Neutrophil (primary cell): ENCODE results near the gene STRAP.

Experiments used
- H3K27ac ChIP-seq: fragments of 200-600 bp; sonication (generic); 2 replicates; pipeline ENCODE4 v1.5.1; 2016; ENCODE audit warnings: mild to moderate bottlenecking, moderate library complexity
- H3K27me3 ChIP-seq: fragments of 200-600 bp; sonication (generic); 2 replicates; pipeline ENCODE4 v1.6.0; 2016; ENCODE audit warnings: mild to moderate bottlenecking
- H3K36me3 ChIP-seq: fragments of 200-600 bp; sonication (generic); 2 replicates; pipeline ENCODE4 v1.5.1; 2017
- H3K4me1 ChIP-seq, 2 experiments: fragments of 200-600 bp in 1 of 2; sonication (generic) in 1 of 2; 1 replicate in 1 of 2; 2 replicates in 1 of 2; pipeline versions ENCODE4 v1.5.1 to v1.6.1; 2013 to 2016; ENCODE audit warnings: low read depth in 1 of 2, low read length in 1 of 2, mild to moderate bottlenecking in 1 of 2, moderate library complexity in 1 of 2; ENCODE audit not compliant: control insufficient read depth in 1 of 2, insufficient read depth in 1 of 2
- H3K4me3 ChIP-seq, 2 experiments: fragments of 200-600 bp in 1 of 2; sonication (generic) in 1 of 2; 1 replicate in 1 of 2; 2 replicates in 1 of 2; pipeline ENCODE4 v1.5.1; 2013 to 2016; ENCODE audit warnings: low read depth in 1 of 2, low read length in 1 of 2, mild to moderate bottlenecking in 1 of 2, moderate library complexity in 1 of 2
- H3K9me3 ChIP-seq: fragments of 200-600 bp; sonication (generic); 2 replicates; pipeline ENCODE4 v1.5.1; 2016
- TF ChIP-seq, protein P1 (sequence below): fragments of 200-600 bp; sonication (generic); IDR thresholded peaks from 2 replicates; pipeline ENCODE4 v1.5.1; 2016; ENCODE audit warnings: antibody characterized with exemption

STRAP gene

DNA sequence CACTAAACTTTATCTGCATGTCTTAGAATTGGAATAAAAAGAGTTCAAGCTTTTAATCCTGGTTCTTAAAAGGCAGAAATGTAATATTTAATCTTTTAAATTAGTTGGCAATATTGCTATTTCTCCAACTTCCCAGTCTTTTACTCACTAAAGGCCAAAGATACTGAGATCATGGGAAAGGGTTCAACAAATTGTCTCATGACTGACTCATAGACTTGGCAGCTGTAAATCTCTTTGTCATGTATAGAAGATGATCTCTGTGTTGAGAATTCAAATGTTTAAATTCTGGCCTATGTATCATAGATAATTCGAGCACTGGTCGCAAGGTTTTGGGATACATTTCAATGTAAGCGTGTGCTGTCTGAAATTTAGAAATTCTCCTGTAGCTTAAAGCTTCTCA, 40.1 kb upstream of the STRAP start:
- H3K4me3 ChIP-seq: no peak overlapping the region
- H3K4me1 ChIP-seq: no peaks in the 10 kb centered on the region
- no peaks in the 10 kb centered on the region for H3K9me3 ChIP-seq
- H3K36me3 ChIP-seq: no peaks in the 10 kb centered on the region
- TF ChIP-seq, protein P1, sequence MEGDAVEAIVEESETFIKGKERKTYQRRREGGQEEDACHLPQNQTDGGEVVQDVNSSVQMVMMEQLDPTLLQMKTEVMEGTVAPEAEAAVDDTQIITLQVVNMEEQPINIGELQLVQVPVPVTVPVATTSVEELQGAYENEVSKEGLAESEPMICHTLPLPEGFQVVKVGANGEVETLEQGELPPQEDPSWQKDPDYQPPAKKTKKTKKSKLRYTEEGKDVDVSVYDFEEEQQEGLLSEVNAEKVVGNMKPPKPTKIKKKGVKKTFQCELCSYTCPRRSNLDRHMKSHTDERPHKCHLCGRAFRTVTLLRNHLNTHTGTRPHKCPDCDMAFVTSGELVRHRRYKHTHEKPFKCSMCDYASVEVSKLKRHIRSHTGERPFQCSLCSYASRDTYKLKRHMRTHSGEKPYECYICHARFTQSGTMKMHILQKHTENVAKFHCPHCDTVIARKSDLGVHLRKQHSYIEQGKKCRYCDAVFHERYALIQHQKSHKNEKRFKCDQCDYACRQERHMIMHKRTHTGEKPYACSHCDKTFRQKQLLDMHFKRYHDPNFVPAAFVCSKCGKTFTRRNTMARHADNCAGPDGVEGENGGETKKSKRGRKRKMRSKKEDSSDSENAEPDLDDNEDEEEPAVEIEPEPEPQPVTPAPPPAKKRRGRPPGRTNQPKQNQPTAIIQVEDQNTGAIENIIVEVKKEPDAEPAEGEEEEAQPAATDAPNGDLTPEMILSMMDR: no peak
- peaks cover 4% of the 10 kb centered on the region for H3K27me3 ChIP-seq
- H3K27ac ChIP-seq: no peak overlapping the region

GRCh38 chr12:15846887-15847286, 35.3 kb upstream of the STRAP start:
- Histone ChIP-seq H3K9me3 (no peaks in the 10 kb centered on the region), H3K36me3 (no peaks in the 10 kb centered on the region), H3K27me3 (no peaks in the 10 kb centered on the region), H3K4me3 (no peak overlapping the region), H3K4me1 (no peaks in the 10 kb centered on the region), H3K27ac (no peak overlapping the region)
- TF ChIP-seq, protein P1: no peak

- no peak overlapping the region for H3K4me3 ChIP-seq
- no peaks in the 10 kb centered on the region for H3K4me1 ChIP-seq
- no peak overlapping the region for H3K27ac ChIP-seq
- H3K36me3 ChIP-seq: no peaks in the 10 kb centered on the region
- no peaks in the 10 kb centered on the region for H3K9me3 ChIP-seq
- TF ChIP-seq, protein P1: no peak
- no peaks in the 10 kb centered on the region for H3K27me3 ChIP-seq
Observed at GRCh38 chr12:15848606-15849005, 33.6 kb upstream of the STRAP start.

- no peak overlapping the region for H3K27ac ChIP-seq
- H3K27me3 ChIP-seq: no peaks in the 10 kb centered on the region
- H3K9me3 ChIP-seq: no peaks in the 10 kb centered on the region
- TF ChIP-seq, protein P1: no peak
- no peaks in the 10 kb centered on the region for H3K36me3 ChIP-seq
- no peaks in the 10 kb centered on the region for H3K4me1 ChIP-seq
- no peak overlapping the region for H3K4me3 ChIP-seq
Observed at GRCh38 chr12:15851045-15851620, 31.1 kb upstream of the STRAP start.

GRCh38 chr12:15851919-15852318, 30.3 kb upstream of the STRAP start:
- Histone ChIP-seq H3K4me3 (no peak overlapping the region), H3K27ac (no peak overlapping the region), H3K36me3 (no peaks in the 10 kb centered on the region), H3K4me1 (no peaks in the 10 kb centered on the region), H3K27me3 (no peaks in the 10 kb centered on the region), H3K9me3 (no peaks in the 10 kb centered on the region)
- TF ChIP-seq, protein P1: no peak

- H3K4me3 ChIP-seq: no peak overlapping the region
- H3K27ac ChIP-seq: no peak overlapping the region
- no peaks in the 10 kb centered on the region for H3K36me3 ChIP-seq
- H3K27me3 ChIP-seq: no peaks in the 10 kb centered on the region
- no peaks in the 10 kb centered on the region for H3K9me3 ChIP-seq
- TF ChIP-seq, protein P1: no peak
- no peaks in the 10 kb centered on the region for H3K4me1 ChIP-seq
Observed at GRCh38 chr12:15852383-15852782, 29.8 kb upstream of the STRAP start.
